Stimulated activated CD4-positive, alpha-beta T cell treated with anti-CD3 and anti-CD28 coated beads, Interleukin-4, amount 100 ng/mL, for 48 hours (primary cell): Measurements from ENCODE around the gene CD38.
"Not testable (repeated sequence)": the region's sequence is repeated elsewhere in the genome, so short reads cannot be mapped to it uniquely, and the experiment has no call there.

Source experiments
- DNase-seq, 2 donors: peaks; one replicate each; pipeline ENCODE4 v3.0.0-alpha.2; 2020; ENCODE audit warnings: low read depth in 2 of 2

Gene CD38

DNA sequence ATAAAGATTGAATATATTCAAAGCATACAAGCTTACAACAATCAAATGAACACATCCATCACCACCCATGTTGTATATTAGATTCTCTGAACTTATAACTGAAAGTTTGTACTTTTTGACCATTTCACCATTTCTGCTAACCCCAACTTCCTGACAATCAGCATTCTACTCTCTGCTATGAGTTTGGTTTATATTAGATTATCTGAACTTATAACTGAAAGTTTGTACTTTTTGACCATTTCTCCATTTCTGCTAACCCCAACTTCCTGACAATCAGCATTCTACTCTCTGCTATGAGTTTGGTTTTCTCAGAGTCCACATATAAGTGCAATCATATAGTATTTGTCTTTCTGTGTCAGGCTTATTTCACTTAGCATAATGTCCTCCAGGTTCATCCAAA, 15.7 kb upstream of the CD38 start:
- DNase-seq, result not testable (repeated sequence)

DNA sequence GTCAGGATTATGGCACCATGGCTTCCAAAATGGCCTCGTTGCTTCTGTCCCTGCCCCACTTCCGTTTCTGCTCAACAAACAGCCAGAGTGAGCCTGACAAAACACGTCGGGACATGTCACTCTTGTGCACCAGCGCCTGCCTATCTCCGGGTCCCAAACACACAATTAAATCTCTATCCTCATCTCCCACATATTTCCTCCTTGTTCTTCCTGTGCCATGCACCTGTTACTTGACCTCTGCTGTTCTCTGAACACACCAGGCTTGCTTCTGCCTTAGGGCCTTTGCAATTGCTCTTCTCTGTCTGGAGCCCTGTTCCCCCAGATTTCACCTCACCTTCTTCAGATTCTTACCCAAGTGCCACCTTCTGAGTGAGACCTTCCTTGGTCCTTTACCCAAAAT, 12.7 kb upstream of the CD38 start:
- no peak for DNase-seq

DNA sequence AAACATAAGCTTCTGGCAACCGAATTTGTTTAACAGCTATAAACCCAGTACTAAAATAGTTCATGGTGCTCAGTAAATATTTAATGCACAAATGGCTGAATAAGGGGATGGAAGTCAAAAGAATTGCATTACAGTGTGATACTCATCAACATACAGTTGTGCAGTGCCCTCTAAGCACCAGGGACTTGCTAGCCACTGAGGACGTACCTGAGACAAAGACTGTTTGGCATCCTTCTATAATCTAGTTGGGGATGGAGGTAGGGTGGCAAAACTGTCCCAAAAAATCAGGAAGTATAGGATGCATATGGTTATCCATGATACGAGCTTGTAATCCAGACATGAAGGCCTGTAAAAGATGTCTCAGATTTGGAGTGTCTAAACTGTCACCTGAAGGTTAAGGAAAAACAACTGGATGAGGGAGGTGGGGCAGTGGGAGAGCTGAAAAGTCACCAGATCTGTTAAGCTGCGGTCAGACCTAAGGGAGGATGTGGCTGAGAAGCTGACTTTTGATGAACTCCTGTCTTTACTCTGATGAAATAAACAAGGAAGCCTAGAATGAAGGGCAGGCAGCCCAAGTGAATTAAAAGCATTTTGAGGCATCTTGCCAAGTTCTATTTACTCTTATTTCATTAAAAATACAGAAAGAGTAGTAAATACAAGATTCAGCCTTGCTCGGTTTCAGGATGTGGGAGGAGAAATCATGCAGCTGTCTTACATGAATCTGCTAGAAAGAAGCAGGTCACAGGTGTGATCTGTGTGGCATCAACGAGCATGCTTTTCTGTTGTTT, 12.0 kb upstream of the CD38 start:
- no peak for DNase-seq

DNA sequence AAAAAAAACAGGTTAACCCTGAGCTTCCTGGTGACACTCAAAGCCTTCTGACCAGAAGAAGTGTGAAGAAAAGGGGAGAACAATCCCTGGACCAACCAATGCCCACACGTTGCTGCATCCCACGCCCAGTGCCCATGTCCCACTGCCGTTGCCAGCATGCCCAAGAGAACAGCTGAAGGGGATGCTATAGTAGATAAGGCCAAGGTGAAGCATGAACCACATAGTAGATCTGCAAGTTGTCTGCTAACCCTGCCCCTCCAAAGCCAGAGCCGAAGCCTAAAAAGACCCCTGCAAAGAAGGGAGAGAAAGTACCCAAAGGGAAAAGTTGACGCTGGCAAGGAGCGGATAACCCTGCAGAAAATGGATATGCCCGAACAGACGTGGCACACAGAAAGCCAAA, 11.3 kb upstream of the CD38 start:
- DNase-seq, result no peak

DNA sequence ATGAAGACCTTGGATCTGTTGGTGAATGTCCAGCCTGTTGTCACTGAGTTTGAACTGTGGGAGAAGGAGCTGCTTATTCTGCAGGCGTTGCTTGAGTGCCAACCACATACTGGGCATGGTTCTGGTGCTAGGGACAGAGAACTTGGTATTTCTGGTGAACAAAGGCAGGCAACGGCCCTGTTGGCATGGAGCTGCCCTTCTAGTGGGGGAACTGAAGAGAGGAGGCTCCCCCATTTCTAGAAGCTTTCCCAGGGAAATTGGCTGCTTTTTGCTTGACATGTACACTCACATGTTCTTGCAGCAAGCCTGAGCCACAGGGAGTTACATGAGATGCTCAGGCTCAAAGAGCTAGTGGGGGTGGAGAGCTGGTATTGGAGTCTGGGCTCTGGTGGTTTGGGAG, 8.9 kb upstream of the CD38 start:
- no peak for DNase-seq

DNA sequence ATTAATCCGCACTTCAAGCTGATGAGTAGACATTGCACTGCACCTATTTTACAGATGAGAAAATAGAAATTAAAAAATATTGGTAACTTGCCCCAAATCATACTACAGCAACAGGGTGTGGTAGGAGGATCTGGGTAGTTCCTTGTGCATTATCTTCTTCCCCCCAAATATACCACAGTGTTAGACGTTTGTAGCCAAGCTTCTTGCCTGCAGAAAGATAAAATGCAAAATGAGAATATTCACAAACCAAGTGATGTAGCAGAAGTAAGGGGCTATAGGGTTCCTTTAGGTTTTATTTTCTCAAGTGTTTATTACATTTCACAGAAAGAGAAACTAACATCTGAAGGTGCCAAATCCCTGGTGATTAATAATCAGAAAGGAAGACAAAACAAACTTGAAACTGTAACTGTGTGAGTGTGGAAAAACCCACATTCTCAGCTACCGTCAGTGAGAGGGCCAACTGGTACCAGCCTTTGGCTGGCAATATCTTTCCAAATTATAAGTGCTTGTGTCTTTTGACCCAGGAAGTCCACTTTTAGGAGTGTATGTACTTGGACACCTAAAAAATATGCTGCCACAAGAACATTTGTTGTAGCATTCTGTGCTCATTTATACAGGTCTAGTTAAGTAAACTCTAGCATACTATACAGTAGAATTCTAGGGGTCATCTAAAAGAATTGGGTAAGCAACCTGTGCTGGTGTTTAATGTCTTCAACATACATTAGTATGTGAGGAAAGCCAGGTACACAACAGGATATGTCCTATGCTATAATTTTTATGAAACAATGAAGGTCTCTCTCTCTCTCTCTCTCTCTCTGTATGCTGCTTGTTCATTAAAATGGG, 6.7 kb upstream of the CD38 start:
- DNase-seq, result no peak

DNA sequence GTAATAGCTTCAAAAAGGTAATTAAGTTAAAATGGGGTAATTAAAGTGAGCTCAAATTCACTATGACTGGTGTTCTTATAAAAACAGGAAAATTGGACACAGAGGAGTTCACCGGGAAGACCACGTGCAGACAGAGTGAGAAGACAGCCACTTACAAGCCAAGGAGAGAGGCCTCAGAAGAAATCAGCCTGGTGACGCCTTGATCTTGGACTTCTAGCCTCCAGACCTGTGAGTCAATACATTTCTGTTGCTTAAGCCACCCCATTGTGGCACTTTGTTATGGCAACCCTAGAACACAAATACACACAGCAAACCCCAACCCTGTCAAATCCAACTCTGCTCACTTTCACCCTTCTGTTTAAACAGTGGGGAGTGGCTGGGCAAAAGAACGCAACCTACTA, 4.1 kb upstream of the CD38 start:
- DNase-seq, result no peak

DNA sequence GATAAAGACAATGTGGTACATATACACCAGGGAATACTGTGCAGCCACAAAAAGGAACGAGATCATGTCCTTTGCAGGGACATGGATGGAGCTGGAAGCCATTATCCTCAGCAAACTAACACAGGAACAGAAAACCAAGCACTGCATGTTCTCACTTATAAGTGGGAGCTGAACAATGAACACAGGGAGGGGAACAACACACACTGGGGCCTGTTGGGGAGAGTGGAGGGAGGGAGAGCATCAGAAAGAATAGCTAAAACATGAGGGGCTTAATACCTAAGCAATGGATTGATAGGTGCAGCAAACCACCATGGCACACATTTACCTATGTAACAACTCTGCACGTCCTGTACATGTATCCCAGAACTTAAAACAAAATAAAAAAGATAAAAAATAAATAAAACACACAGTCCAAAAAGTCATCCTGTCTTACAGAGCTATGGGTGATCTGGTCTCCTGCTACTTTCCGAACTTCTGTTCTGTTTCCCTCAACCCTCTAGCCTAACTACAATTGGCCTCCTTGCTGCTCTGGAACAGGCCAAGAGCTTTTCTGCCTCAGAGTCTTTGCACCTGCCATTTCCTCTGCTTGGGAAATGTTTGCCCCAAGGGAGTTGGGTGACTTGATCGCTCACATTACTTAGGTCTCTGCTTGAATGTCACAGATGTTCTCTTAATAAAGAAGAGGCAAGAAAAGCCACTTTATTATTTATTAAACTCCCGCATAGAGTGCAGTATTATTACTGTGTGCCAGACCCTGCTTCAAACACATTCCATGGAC, 1.1 kb upstream of the CD38 start:
- no peak for DNase-seq

DNA sequence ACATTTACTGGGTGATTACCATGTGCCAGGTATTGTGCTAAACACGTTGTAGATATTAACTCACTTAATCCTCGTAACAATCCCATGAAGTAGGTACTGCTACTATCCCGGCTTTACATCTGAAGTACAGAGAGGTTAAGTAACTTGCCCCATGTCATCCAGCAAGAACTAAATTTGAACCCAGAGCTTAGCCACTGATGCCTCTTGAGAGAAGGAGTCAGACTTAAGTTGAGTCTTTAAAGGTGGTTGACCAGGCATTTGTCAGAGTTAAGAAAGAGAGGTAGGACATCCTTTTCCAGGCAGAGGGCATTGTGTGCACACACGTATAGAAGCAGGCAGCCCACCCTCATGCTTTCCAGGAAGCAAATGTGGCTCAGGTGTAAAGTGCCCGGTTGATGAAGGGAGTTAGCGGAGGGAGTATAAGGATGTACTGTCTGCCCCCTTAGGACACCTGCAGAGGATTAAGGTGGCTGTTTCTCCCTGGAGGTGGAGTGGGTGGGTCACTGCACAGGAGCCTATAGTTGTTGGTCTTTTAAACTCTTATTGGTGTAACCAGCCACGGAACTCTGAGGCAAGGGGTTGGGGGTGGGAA, 335 bp upstream of the CD38 start:
- no peak for DNase-seq

DNA sequence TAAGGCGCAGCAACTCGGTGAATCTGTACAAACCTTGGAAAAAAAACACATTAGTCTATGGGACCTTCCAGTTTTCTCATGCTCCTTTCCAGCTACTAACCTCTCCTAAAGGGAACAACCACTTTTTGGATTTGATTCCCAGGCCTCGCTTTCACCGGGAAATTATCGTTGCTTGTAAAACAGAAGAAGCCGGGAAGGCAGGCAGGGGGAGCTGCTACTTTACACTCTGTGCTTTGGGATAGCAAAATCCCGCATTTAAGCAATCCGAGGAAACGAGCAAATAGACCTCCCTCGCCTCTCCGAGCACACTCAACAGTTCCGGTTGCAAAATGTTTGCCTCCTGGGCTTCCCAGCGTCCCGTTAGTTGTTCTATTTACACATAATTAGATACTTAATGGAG, 1.2 kb downstream of the CD38 start:
- DNase-seq, result no peak

DNA sequence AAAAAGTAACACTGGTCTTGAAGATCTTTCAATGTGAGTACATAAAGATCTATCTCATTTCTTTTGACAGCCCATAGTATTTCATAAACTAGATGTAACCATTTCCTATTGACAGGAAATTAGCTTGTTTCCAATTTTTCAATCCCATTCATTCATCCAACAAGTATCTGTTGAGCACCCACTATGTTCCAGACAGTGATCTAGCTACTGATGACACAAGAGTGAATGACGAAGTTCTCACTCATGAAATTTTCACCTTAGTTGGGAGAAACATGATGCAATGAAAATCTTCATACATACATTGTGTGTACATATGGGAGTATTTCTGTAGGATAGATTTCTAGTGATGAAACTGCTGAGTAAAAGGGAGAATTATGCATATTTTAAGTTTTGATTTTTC, 1.7 kb downstream of the CD38 start:
- no peak for DNase-seq

DNA sequence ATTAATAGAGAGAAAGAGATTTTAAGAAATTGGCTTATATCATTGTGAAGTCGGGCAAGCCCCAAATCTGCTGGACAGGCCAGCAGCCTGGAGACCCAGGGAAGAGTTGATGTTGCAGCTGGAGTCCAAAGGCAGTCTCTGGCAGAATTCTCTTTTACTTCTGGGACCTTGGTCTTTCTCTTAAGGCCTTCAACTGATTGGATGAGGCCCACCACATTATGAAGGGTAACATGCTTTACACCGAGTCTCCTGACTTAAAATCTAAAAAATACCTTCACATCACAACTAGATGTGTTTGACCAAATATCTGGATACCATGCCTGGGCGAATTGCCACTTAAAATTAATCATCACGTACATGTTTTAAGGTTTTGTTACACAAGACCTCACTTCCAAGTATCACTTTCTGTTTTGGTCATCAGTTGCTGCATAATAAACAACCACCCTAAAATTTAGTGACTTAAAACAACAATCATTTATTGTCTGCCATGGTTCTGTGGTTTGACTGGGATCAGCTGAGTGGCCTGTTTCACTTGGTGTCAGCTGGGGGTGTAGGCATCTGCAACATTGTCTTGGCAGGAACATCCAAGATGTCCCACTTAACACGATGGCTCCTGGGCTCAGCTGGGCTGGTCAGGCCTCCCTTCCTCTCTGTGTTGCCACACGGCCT, 3.4 kb downstream of the CD38 start:
- DNase-seq, result no peak

DNA sequence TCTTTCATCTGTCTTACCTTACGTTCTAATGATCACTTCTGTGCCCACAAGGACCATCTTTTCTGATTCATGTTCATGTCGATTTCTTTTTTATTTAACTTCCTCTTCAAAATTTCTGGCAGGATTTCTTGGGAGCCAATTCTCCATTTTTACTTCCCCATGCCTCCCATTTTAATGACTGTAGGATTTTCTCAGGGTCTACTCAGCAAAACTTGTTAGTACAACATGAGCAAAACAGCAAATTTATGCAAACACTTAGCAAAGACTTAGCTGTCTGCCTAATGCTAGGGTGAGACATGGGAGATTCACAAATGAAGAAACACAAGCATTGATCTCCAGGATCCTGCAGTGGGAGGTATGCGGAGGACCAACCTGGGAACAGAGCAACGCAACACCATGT, 5.5 kb downstream of the CD38 start:
- no peak for DNase-seq

DNA sequence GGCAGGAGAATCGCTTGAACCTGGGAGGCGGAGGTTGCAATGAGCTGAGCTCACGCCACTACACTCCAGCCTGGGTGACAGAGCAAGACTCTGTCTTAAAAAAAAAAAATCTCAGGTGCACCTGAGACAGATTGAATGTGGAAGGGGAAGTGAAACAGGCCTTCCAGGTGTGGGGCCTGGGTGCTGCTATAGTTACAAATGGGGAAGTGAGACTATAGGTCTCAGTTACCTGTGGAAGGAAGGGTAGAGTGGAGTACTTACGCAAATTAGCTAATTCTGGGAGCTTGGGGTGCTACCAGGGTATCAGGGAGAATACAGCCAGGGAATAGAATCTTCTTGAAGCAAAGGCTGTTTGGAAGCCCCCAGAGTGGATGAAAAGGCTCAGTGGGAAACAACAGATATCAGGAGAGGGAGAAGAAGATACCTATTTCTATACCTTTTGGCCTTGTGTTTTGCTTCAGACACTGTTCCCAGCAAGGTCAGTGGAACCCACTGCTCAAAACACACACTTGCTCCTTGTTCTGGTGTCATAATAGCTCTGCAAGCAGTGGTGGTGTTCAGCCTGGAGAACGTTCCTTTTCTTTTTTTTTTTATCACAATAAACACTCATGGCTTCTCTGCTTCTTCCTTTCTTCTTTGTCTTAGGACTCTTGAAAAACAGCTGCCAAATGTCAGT, 7.0 kb downstream of the CD38 start:
- no peak for DNase-seq

DNA sequence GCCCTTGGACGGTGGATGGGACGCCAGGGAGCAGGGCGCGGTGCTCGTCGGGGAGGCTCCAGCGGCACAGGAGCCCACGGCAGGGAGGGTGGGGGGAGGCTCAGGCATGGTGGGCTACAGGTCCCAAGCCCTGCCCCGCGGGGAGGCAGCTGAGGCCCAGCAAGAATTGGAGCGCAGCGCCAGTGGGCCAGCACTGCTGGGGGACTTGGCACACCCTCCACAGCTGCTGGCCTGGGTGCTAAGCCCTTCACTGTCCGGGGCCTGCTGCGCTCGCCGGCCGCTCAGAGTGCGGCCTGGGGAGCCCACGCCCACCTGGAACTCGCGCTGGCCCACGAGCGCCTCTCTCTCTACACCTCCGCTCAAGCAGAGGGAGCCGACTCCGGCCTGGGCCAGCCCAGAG, 8.6 kb downstream of the CD38 start:
- DNase-seq, result no peak

DNA sequence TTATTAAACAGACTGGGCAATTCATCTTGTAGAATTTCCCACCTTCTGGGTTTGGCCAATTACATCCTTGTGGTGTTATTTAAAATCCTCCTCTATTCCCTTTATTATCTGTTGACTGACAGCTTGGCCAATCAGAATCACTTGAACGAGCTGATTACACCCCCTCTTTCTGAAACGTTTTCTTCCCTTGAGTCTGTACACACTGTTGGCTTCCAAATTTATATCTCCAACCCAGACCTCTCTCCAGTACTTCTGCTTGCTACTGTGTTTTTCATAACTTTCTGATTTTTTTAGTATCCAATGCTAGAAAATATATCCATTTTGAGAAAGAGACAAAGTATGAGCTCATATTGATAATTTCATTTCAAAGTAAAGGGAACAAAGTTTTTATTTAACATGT, 14.8 kb downstream of the CD38 start:
- no peak for DNase-seq

DNA sequence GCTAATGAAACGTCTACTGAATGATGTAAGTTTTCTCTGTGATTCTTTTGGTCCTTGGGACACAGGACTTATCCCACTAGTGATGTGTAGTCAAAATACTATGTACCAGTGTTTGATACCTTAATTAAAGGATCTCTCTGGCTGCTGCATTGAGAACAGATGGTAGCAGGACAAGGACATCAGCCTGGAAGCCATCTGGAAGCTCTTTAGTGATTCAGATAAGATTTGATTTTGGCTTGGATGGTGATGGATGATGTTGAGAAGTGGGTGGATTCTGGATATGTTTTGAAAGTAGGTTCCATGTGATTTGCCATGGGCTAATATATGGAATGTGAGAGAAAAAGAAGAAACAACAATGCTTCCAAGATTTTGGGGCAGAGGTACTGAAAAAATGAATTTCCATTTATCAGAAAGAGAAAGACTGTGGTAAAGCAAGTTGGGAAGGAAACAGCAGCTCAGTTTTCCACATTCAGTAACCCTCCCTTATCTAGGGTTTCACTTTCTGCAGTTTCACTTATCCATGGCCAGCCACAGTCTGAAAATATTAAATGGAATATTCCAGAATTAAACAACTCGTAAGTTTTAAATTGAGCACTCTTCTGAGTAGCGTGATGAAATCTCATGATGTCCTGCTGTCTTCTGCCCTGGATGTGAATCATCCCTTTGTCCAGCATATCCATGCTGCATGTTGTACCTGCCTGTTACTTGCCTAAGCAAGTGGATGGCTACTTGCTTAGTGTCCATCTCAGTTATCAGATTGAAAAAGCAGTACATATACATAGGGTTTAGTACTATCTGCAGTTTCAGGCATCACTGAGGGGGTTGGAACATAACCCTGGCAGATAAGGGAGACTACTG, 15.6 kb downstream of the CD38 start:
- no peak for DNase-seq

DNA sequence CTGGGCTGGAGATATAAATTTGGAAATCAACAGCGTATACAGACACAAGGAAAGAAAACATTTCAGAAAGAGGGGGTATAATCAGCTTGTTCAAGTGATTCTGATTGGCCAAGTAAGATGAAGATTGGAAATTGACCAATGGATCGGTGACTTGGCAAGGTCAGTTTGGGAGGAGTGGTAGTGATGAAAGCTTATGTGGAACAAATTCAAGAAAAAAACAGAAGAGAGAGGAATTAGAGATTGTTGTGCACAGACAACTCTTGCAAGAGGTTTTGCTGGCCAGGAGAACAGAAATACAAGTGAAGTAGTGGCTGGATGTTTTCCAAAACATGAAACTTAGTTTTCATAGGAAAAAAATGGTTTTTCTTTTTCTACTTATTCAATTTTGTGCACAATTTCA, 16.3 kb downstream of the CD38 start:
- no peak for DNase-seq

DNA sequence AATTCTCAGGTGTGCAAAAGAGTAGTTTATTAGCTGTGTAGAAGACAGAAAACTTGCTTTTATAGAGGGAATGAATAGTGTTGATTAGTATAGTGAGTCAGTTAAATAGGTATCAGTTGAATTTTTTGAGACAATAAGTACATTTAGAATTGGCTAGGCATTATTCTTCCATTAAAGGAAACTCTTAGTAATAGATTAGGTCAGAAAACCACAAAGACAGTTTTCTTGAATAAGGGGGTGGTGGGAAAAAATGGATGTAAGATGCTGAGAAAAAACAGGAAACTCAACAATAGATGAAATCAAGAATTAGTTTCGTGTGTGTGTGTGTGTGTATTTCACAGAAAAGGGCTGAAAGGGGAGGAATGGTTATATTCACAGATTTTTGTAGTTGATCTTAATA, 16.8 kb downstream of the CD38 start:
- DNase-seq, result no peak

DNA sequence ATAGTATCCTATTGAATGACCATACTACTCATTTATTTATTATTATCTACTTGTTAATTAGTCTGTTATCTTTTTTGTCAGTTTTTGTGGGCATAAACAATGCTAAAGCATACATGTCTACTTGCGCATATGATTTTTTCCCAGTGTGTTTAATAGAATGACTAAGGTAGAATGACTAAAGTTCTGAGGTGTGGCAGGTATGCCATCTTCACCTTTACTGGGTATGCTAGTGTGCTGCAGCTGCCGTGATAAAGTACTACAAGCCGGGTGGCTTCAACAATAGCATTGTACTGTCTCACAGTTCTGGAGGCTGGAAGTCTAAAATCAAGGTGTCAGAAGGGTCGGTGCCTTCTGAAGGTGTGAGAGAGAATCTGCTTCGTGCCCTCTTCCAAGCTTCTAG, 19.2 kb downstream of the CD38 start:
- no peak for DNase-seq
